ENCODE results near the gene SLC25A15. TPM values are rescaled to one million over a fixed set of nuclear protein-coding genes. Genes with fewer than 3 reads are reported as not detected.
"Not testable (repeated sequence)": the region's sequence is repeated elsewhere in the genome, so short reads cannot be mapped to it uniquely, and the experiment has no call there.

The SLC25A15 gene
- polyA plus RNA-seq, 12 donors: 10.4 to 14.5 (median 12.3) TPM; not detected in 1

DNA sequence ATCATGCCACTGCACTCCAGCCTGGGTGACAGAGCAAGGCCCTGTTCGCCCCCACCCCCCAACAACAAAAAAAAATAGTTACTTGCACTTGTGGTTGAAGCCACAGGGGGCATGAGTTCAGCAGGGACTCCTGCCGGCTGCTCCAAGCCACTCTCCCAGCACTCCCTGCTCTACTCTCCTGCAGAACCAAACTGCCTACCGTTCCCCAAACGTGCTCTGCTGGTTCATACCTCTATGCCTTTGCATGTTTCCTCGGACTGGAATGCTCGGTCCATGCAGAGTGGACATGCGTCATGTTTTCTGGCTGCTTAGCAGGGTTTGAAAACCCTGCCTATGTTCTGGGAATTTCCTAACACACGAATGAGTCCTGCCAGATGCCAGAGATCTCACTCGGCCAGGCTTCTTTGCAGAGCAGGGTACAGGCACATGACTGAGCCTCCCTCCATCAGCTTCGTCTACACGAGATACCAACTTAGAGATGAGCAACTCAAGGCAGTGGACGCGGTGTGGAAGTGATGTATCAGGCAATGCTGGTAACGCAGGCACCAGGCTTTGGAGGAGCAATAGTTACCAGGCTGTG lies 8.5 kb upstream of the SLC25A15 start:
- DNase-seq: no peak

DNA sequence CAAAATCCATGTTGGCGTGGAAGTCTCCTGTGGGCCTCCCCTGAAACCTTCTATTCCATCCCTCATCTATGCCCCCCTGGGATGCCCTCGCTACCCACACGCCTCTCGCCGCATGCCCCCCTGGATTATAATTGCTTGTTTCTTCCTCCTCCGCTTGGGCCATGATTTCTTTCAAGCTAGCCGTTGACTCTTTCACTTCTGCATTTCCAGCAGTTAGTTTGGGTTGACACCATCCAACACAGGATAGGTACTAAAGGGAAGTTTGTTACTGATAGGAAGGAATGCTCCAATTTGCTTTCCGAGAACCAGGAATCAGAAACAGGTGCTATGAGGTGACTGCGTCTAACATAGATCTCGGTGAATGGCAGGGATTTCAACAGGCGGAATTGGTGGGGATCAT lies 7.7 kb upstream of the SLC25A15 start:
- no peak for DNase-seq

DNA sequence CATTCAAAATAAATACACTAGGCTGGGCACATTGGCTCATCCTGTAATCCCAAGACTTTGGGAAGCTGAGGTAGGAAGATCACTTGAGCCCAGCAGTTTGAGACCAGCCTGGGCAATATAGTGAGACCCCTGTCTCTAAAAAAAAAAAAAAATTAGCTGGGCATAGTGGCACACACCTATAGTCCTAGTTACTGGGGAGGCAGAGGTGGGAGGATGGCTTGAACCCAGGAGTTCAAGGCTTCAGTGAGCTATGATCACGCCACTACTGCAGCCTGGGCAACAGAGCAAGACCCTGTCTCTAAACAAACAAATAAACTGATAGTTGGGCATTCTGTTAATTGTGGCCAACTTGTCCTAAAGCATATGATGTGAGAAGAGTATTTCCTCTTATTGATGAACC lies 6.4 kb upstream of the SLC25A15 start:
- DNase-seq: not testable (repeated sequence)

DNA sequence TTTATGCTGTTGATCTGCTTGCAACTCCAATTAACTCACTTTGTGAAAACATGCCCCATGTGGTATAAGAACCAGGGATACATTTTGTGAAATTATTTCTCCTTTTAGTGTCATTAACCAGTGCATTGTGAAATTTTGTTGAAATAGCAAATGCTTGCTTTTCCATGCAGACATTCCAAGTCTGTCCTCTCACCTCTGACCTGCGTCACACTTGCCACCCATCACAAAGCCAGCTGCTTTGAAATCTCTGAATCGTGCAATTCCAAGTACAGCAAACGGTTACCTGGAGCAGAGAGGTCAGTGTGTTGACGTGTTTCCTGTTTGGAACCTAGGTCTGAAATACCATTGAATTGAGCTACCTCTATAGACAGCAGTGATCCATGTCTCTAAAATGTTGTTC lies 4.9 kb upstream of the SLC25A15 start:
- DNase-seq: no peak

DNA sequence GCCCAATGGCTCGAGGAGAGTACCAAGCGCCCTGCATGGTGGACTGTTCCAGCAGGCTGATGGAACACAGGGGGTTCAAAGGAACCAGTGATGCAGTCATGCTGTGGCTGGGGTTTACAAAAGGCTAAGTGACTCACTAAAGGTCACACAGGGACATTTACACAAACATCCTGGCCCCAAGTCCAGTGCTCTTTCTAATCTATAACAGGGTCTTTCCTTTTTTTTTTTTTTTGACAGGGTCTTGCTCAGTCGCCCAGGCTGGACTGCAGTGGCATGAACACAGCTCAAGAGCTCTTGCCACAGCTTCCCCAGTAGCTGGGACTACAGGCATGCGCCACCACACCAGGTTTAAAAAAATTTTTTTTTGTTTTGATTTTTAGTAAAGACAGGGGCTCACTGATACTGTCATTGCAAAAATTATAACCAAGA lies 2.8 kb upstream of the SLC25A15 start:
- no peak for DNase-seq

DNA sequence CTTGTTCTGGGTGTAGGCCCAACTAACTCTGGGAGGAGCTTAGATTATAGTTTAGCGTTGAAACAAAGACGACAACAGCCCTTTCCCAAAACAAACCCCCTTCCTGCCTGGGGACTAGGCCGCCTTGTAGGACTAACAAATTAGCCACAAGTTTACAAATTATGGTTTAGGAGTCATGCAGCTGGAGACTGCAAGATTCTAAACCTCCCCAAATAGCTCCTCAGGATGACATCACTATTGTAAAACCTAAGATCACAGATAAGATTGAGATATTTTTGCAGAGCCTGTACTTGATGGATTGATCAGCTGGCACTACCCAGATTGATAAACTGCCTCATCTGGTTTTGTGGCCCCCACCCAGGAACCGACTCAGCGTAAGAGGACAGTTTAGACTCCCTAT lies 2.3 kb upstream of the SLC25A15 start:
- no peak for DNase-seq

DNA sequence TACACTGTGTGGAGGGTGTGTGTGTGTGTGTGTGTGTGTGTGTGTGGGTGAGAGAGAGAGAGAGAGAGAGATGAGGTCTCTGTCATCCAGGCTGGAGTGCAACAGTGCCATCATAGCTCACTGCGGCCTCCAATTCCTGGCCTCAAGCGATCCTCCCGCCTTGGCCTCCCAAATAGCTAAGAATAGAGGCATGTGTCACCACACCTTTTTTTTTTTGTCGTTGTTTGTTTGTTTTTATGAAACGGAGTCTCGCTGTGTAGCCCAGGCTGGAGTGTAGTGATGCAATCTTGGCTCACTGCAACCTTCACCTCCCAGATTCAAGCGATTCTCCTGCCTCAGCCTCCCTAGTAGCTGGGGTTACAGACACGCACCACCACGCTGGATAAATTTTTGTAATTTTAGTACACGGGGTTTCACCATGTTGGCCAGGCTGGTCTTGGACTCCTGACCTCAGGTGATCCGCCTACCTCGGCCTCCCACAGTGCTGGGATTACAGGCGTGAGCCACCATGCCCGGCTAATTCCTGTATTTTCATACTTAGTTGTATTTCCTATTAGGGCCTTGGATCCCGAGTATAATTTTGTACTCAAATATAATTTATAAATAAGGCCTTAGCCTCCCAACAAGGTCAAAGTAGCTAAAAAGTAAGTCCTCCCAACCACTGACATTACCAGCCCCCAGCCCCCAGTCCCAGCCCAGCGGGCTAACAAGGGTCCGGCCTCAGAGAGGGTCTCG lies 704 bp upstream of the SLC25A15 start:
- DNase-seq: not testable (repeated sequence)

DNA sequence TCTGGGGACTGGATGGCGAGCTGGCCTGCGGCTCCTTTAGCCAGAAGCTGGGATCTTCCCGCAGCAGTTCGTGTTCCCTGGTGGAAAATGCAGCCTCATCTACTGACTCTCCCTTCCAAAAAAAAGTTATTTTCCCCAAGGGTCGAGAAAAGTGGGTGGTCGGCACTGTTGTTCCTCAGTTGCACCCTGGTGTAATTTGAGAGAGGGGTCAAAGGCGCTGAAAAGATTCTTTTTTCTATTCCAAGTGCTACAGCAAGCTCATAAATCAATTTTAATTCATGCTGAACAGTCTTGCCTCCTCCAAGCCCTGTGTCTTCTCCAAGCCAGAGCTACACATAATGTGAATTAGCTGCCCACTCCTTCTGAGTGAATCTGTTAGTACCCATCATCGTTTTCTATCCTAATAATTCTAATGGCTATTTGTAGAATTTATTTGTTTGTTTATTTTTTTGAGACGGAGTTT lies 774 bp downstream of the SLC25A15 start:
- DNase-seq: no peak

DNA sequence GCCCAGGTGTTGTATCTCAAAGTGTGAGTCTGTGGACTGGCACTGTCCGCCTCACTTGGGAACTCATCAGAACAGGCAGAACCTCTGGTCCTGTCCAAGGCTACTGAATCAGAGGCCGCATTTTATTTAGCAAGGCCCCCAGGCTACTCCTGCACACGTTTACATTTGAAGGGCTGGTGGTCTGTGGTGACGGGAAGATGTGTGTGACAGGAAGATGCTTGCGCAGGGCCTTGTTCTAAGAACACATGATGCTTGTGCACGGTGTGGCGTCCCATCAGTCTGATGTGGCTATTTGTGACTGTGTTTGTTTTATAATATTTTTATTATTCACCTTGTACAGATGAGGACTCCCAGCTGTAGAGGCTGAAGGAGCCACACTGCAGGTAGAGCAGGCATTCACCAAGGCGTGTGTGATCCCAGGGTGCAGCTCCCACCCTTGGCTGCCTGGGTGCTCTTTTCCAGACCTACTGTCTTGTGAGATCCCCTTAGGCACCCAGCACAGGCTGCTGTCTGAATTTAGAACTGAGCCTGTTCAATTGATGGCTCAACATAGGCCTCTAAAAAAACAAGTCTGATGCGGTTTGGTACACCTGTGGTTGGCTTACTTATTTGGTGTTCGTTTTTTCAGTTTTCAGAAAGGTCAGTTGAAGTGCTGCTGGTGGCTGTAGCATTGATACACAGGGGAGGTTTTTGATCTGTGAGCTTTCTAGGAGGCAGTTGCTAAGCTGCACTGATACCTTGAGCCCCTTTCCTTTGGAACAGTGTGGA lies 3.1 kb downstream of the SLC25A15 start:
- no peak for DNase-seq

DNA sequence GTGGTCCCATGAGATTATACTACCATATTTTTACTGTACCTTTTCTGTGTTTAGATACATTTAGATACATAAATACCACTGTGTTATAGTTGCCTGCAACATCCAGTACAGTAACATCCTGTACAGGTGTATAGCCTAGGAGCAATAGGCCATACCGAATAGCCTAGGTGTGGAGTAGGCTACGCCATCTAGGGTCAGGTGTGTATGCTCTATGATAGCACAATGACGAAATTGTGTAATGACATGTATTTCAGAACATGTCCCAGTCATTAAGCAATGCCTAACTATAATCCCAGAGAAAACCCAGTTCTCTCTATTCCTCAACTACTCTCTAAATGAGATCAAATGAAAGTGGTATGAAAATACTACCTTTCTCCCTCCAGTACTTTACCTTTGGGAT lies 3.9 kb downstream of the SLC25A15 start:
- no peak for DNase-seq

DNA sequence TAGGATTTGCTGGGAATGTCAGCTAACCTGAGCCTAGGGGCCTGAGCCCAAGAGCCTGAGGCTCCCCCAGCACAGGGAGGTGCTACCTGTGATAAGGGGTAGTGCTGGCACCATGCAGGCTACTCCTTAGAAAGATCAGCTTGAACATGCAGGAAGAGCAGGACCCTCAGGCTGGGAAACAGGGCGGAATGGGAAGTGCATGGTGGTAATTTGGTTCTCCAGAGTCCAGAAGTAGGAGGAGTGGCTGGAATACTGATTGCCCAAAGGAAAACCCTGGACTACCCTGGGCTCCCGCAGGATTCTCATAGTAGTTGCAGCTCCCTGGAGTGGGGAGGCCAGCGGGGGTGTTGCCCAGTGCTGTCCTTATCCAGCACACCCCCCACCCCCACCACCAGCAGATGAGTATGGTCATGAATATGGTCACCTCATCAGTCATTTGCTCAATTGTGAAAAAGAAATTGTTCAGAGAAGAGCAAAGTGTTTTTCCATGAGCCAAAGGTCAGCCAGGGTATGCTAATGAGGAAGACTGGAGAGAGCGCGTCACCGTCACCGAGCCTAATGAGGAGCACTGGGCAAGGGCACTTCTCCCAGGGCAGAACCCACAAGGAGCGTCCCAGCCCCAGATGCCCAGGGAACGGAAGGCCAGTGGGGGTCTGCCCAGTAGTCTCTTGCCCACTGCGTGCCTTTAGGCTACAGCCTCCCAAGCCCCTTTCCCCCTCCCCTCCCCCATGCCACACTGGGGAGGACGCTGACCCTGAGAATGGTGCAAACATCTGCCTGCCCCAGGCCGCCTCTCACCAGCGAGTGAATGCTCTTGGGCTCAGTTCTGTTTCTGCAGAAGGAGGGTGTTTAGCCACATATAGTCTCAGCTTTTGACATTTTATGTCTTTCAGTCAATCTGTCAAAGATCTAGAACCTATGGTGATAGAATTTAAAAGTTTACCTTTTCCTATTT lies 5.3 kb downstream of the SLC25A15 start:
- no peak for DNase-seq

DNA sequence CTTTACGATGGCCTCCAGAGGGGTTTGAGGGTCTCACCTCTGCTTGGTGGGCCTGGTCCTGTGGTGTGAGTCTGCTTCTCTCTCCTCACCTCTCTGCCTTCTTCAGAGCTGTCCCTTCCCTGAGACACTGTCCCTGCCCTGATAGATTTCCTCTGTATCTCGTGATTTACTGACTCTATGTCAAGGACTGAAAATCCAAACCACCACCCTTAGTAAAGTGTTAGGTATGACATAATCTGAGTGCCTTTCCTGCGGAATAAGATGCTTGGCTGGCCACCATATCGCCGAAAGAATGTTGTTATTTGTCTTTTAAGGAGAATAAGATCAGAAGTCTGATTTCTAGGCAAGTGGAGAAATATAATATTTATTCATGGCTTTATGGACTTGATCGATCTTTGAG lies 7.2 kb downstream of the SLC25A15 start:
- DNase-seq: no peak

DNA sequence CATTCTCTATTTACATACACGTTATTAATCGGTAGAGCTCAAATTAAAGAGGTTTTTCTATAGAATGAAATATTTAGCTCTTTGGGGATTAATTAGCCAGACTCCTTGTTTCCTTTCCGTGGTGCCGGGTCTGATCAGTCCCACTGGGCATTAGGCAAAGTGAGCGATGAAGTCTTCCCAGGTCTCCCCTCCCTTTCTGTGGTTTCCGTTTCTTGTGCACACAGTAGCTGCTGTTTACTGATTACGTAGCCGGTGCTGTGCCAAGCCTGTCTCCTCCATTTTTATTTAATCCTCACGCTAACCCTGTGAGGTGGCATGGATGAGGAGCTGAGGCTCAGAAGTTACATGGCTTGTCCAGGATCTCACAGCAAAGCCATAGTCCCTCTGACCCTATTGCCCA lies 9.0 kb downstream of the SLC25A15 start:
- no peak for DNase-seq

DNA sequence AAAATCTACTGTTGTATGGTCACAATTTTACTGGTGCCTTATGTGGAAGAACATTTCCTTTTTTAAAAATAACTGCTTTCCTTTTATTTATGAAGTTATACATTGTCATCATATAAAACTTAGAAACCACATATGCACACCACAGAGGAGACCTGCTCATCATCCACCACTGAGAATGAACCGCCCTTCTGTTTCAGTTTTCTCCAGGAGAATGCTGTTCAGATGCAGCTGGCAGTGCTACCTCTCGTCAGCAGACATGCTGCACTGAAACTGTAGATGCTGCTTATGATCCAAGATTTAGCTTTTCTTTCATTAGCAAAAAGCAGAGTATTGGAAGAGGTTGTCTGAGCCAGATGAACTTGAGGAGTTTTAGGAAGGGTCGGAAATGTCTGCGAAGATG lies 10.1 kb downstream of the SLC25A15 start:
- DNase-seq: no peak

DNA sequence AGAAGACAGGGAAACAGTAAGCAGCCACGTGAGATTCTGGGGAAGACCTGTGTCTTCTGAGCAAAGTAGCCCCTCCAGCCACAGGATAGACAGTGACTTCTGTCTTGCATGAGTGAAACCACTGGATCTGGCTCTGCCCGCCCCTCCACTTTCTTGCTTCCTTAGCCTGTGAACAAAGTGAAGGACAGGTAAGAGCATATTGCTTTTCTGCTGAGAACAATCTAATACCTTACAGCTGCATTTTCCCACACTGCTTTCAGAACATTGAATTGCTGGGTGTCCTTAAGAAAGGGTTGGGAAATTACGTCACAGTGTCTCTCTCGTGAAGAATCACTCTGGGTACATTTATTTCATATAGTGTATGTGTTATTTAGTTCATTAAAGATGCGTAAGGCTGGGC lies 11.1 kb downstream of the SLC25A15 start:
- DNase-seq: no peak

DNA sequence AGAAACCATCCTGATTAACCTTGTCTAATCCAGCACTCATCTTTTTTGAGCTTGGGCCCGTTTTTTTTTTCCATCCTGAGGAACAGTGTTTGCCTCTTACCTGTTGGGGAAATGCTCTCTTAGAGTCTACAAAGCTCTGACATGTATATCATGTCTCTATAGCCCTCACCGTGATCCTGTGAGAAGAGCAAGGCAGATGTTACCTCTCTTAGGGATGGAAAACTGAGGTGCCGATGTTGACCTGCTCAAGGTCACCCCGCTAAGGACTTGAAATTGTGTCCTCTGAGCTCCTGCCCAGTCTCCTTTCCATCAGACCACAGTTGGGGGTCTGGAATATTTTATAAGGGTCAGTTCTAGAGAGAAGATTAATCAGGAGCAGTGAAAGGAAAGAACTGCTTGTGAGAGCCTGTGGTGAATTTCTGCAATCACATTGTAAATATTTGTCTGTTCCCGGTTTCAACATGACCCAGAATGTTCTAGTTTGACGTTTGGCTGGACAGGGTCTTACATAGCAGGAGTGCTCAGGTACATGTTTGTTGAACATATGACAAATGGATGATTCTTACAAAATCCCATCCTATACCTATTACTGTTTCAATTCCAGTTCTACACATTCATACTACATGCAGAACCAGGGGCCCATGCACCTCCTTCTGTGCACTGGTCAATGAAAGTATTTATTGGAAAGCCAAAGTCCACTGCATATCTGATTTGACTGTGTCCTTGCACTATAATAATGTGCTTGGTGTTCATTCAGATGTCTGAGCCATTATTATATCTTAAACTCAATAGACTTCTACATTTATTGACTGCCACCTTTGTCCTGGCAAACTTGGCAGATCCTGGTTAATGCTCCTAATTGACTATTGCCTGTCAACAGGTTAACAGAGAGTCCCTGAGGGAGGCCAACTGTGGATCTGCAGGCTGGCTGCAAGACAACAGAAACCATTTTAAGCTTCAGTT lies 12.1 kb downstream of the SLC25A15 start:
- no peak for DNase-seq

DNA sequence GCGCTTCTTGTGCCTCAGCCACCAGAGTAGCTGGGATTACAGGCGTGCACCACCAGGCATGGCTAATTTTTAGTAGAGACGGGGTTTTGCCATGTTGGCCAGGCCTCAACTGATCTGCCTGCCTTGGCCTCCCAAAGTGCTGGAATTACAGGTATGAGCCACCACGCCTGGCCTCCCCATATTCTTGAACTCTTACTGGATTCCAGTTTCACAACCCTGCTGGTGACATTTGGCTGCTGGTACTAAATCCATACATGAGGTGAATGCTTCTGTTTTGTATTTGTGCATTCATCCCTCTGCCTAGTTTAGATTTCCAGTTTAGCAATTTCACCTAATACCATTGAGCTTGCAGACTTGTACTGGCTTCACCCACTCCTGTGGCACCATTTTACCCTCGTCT lies 13.9 kb downstream of the SLC25A15 start:
- no peak for DNase-seq

DNA sequence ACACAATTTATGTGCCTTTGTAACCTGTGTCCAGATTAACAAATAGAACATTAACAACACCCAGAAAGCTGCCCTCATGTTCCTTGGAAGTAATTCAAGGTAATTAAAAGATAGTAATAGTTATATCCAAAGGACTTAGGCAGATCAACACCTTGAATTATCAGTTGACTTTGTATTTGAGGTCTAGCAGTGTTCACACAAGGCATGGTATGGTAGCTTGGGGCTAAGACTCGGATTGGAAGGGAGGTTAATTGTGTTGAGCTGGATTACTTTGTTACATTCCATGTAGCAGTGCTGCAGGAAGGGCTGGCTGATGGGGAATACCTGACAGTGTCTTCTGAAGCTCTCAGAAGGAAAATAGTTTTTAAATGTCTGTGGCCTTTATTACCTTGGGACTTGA lies 16.8 kb downstream of the SLC25A15 start:
- DNase-seq: no peak

DNA sequence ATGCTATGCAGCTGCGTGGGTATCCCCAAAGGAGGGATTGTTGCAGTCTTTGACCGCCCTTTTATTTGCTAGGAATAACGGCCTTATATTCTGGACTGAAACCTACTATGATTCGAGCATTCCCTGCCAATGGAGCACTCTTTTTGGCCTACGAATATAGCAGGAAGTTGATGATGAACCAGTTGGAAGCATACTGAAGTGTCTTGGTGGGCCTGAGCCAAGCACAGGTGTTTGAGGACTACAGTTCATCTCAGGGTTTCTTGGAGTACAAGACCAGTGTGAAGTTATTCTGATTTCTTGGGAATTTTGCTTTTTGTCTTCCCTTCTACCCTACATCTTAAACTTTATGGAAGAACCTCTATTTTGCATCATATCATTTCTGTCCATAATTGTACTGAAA lies 20.1 kb downstream of the SLC25A15 start:
- DNase-seq: no peak

DNA sequence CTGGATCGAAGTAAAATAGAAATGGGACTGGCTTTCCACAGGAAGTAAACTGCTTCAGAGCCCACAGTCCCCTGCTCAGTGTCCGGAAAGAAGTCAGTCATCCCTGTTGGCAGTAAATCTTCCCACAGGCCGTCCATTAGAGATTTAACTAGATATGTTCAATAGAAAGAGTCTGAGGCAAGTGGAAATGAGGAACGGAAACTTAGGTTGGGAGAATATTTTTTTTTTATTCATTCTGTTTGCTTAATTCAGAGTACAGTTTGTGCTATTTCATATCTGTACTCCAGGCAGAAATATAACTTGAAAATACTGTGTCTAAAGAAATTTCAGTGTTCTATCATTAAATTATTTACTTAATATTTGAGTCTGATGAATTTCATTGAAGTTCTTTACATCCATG lies 22.7 kb downstream of the SLC25A15 start:
- no peak for DNase-seq

Measured in muscle of arm (tissue), 12 donors.